Measurements from ENCODE around the gene BEST4.
"Not testable (repeated sequence)": the region's sequence is repeated elsewhere in the genome, so short reads cannot be mapped to it uniquely, and the experiment has no call there.

BEST4 gene

DNA sequence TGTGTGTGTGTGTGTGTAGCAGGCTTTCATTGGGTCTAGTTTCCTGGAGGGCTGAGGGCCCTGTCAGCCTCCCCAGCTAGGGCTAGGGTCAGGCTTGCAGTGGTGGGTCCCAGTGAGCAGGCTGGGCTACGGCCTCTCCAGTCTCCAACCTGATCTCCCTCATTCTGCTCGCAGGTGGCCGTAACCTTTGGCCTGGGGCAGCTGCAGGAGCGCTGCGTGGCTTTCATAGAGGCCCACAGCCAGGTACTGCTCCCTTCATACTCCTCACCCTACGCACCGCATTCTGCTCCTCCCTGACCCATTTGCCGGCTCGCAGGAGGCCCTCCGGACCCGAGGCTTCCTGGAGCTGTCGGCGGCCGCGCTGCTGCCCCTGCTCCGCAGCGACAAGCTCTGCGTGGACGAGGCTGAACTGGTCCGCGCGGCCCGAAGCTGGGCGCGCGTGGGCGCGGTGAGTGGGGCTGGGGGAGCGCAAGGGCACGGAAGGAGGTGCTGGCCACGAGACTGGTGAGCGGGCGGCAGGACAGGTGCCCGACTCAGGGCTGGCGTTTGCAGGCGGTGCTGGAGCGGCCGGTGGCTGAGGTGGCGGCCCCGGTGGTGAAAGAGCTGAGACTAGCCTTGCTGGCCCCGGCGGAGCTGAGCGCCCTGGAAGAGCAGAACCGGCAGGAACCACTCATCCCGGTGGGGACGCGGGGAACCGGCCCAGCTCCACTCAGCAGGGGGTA is 25.0 kb upstream of the BEST4 start:
- peaks cover 28% of the 10 kb centered on the region for H3K36me3 Mint-ChIP-seq (ENCODE audit: insufficient read depth)
- H3K4me1 Mint-ChIP-seq = peaks cover 65% of the 10 kb centered on the region
- DNase-seq (ENCODE audit: low spot score in 2 of 2) (no peak), ATAC-seq (replicated peaks; ENCODE audit: extremely low read depth, poor library complexity, severe bottlenecking) (no peak)
- peak overlapping the region; percentile 91 for H3K4me3 Mint-ChIP-seq
- H3K9me3 Mint-ChIP-seq = no peaks in the 10 kb centered on the region
- no peaks in the 10 kb centered on the region for H3K27me3 Mint-ChIP-seq
- peak overlapping the region; percentile 100 for H3K27ac Mint-ChIP-seq (ENCODE audit: low read depth)

GRCh38 chr1:44811234-44811633 is 23.3 kb upstream of the BEST4 start:
- H3K4me1 Mint-ChIP-seq = peaks cover 69% of the 10 kb centered on the region
- peak overlapping the region; percentile 62 for H3K4me3 Mint-ChIP-seq
- H3K36me3 Mint-ChIP-seq (ENCODE audit: insufficient read depth) = peaks cover 40% of the 10 kb centered on the region
- H3K27ac Mint-ChIP-seq (ENCODE audit: low read depth) = peak overlapping the region; percentile 100
- no peaks in the 10 kb centered on the region for H3K27me3 Mint-ChIP-seq
- ATAC-seq (replicated peaks; ENCODE audit: extremely low read depth, poor library complexity, severe bottlenecking) (no peak), DNase-seq (ENCODE audit: low spot score in 2 of 2) (no peak)
- H3K9me3 Mint-ChIP-seq = no peaks in the 10 kb centered on the region

DNA sequence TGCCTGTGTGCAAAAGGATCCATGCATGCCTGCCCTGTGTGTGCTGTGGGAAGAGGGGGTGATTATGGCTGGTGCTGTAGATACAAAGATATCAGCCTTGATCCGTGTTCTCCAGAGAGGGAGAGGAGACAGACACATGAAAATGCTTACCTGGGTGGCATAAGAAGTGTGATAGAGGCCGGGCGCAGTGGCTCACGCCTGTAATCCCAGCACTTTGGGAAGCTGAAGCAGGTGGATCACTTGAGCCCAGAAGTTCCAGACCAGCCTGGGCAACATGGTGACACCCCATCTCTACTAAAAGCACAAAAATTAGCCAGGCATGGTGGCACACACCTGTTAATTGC is 22.8 kb upstream of the BEST4 start:
- H3K36me3 Mint-ChIP-seq (ENCODE audit: insufficient read depth) = peaks cover 44% of the 10 kb centered on the region
- not testable (repeated sequence) for H3K27me3 Mint-ChIP-seq; H3K4me3 Mint-ChIP-seq; ATAC-seq (replicated peaks; ENCODE audit: extremely low read depth, poor library complexity, severe bottlenecking); H3K9me3 Mint-ChIP-seq; DNase-seq (ENCODE audit: low spot score in 2 of 2)
- peak overlapping the region; percentile 100 for H3K27ac Mint-ChIP-seq (ENCODE audit: low read depth)
- H3K4me1 Mint-ChIP-seq = peaks cover 69% of the 10 kb centered on the region

DNA sequence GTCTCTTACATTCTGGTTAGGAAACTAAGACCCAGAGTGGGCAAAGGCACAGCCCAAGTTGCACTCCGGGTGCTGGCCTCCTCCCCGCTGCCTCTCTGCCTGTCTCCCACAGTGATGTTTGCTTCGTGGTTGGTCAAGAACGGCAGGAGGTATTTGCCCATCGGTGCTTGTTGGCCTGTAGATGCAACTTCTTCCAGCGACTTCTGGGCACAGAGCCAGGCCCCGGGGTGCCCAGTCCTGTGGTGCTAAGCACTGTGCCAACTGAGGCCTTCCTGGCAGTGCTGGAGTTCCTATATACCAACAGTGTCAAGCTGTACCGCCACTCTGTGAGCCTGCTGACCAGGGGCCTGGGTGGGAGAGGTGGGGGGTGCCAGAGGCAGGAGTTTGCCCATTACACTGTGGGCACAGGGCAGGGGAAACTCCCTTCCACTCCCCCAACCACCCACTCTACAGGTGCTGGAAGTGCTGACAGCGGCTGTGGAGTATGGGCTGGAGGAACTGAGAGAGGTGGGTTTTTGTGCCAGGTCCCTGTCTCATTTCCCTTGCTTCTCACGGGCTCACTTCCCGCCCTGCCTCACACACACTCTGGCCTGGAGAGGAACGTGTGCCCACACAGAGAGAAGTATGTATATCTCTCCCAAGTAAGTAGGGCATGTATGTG is 22.3 kb upstream of the BEST4 start:
- ATAC-seq (replicated peaks; ENCODE audit: extremely low read depth, poor library complexity, severe bottlenecking) (no peak), DNase-seq (ENCODE audit: low spot score in 2 of 2) (no peak)
- H3K4me1 Mint-ChIP-seq = peaks cover 67% of the 10 kb centered on the region
- peak overlapping the region; percentile 100 for H3K27ac Mint-ChIP-seq (ENCODE audit: low read depth)
- peak overlapping the region; percentile 74 for H3K4me3 Mint-ChIP-seq
- H3K9me3 Mint-ChIP-seq = no peaks in the 10 kb centered on the region
- peaks cover 48% of the 10 kb centered on the region for H3K36me3 Mint-ChIP-seq (ENCODE audit: insufficient read depth)
- no peaks in the 10 kb centered on the region for H3K27me3 Mint-ChIP-seq

- Mint-ChIP-seq H3K27ac (ENCODE audit: low read depth) (peak overlapping the region; percentile 100), H3K36me3 (ENCODE audit: insufficient read depth) (peaks cover 56% of the 10 kb centered on the region)
Measured at GRCh38 chr1:44808938-44809917, 21.3 kb upstream of the BEST4 start.

DNA sequence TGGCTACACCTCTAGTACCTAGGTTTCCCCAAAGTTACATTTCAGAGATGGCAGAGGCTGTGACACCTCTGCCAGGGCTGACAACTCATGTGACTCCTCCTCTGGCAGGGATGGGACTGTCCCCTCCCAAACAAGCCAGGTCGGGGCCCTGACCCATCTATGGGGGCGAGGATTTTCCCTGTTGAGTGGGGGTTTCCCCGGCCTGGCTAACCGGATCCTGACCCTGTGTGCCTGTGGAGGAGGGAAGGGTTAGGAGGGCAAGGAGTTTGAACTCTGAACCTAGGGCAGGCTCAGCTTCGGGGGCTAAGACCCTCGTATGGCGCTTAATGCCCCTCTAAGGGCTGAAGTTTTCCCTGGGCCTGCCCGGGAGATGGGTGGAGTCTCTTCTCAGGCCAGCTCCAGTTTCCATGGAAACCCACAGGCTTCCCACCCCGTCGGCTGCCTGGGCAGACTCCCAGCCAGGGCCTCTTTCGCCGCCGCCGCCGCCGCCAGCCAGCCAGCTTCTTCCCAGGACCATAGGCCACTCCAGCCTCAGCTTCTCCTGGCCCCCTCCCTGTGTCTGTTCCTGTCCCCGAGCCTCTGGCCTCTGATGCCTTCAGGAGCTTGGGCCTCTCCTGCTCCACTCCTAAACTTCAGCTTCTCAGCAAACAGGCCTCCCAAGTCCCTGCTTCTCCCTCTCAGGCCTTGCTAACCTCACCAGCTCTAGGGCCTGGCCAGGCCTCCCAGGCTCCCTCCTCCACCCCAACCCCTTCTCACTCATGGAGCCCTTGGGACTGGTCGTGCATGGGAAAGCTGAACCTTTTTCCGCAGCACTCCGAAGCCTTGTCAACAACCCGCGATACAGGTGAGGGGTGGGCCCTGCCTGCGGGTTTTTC is 20.3 kb upstream of the BEST4 start, which contains the start of gene BTBD19:
TSS of gene BTBD19 (plus strand) at position 461 of the 875 bp plus-strand sequence. CDS start at position 759, 298 bp downstream.
- no peak for DNase-seq (ENCODE audit: low spot score in 2 of 2)
- Mint-ChIP-seq H3K36me3 (ENCODE audit: insufficient read depth) (peaks cover 58% of the 10 kb centered on the region), H3K4me3 (peak within 1 kb of the TSS; percentile 74), H3K9me3 (no peaks in the 10 kb centered on the region), H3K4me1 (peaks cover 61% of the 10 kb centered on the region), H3K27me3 (no peaks in the 10 kb centered on the region), H3K27ac (ENCODE audit: low read depth) (peak within 1 kb of the TSS; percentile 100)
- ATAC-seq (replicated peaks; ENCODE audit: extremely low read depth, poor library complexity, severe bottlenecking) = peak; percentile 2

More at GRCh38 chr1:44808938-44809917, 21.3 kb upstream of the BEST4 start:
- Mint-ChIP-seq H3K9me3 (no peaks in the 10 kb centered on the region), H3K27me3 (no peaks in the 10 kb centered on the region), H3K4me1 (peaks cover 59% of the 10 kb centered on the region), H3K4me3 (peak overlapping the region; percentile 74)
- ATAC-seq (replicated peaks; ENCODE audit: extremely low read depth, poor library complexity, severe bottlenecking) (peak; percentile 74), DNase-seq (ENCODE audit: low spot score in 2 of 2) (peak; percentile 62 to 87)

DNA sequence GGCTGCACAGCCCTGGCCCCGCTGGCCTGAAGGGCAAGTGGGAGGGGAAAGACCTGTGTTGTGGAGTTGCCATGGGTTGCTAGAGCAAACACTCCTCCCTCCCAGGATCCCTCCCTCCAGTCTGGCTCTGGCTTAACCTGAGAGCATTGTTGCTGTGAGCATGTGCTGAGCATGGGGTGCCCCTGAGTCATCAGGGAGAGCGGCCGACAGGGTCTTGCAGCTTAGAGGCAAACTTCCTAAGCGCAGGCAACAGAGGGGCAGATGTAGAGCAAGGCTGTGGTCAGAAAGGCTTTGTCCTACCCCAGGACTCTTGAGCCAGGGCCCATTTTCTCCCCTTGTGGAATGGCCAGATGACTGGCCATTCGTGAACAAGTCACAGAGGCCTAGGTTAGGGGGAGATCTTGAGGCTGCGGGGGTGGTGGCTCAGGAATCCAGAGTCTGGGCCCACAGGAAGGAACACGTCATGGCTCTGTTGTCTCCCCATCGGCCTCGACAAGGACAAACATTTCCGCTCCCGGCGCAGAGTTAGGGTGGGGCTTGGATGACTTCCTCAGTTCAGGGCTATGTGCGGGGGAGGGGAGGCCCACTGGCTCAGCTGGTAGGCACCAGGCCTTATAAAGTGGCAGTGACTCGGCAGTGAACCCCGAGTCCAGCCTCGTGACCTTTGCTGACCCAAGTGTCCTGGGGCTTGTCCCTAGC is 19.5 kb upstream of the BEST4 start:
- H3K4me1 Mint-ChIP-seq = peaks cover 68% of the 10 kb centered on the region

GRCh38 chr1:44806704-44807363 is 18.9 kb upstream of the BEST4 start, which contains the start of gene DYNLT4:
TSS of gene DYNLT4 (minus strand) at chr1:44807351. CDS start at chr1:44806668, 683 bp downstream.
- peaks cover 67% of the 10 kb centered on the region for H3K36me3 Mint-ChIP-seq (ENCODE audit: insufficient read depth)
- no peaks in the 10 kb centered on the region for H3K9me3 Mint-ChIP-seq
- ATAC-seq (replicated peaks; ENCODE audit: extremely low read depth, poor library complexity, severe bottlenecking) = peak; percentile 0
- H3K27me3 Mint-ChIP-seq = no peaks in the 10 kb centered on the region
- no peak for DNase-seq (ENCODE audit: low spot score in 2 of 2)
- peak within 1 kb of the TSS; percentile 100 for H3K27ac Mint-ChIP-seq (ENCODE audit: low read depth)
- peak within 1 kb of the TSS; percentile 74 for H3K4me3 Mint-ChIP-seq
- H3K4me1 Mint-ChIP-seq = peaks cover 70% of the 10 kb centered on the region

More for the DNA sequence above, 19.5 kb upstream of the BEST4 start:
- H3K36me3 Mint-ChIP-seq (ENCODE audit: insufficient read depth) = peaks cover 64% of the 10 kb centered on the region
- no peaks in the 10 kb centered on the region for H3K9me3 Mint-ChIP-seq
- peak overlapping the region; percentile 100 for H3K27ac Mint-ChIP-seq (ENCODE audit: low read depth)
- H3K4me3 Mint-ChIP-seq = peak overlapping the region; percentile 74
- DNase-seq (ENCODE audit: low spot score in 2 of 2) (peak; percentile 72 to 89), ATAC-seq (replicated peaks; ENCODE audit: extremely low read depth, poor library complexity, severe bottlenecking) (peak; percentile 59)
- H3K27me3 Mint-ChIP-seq = no peaks in the 10 kb centered on the region

DNA sequence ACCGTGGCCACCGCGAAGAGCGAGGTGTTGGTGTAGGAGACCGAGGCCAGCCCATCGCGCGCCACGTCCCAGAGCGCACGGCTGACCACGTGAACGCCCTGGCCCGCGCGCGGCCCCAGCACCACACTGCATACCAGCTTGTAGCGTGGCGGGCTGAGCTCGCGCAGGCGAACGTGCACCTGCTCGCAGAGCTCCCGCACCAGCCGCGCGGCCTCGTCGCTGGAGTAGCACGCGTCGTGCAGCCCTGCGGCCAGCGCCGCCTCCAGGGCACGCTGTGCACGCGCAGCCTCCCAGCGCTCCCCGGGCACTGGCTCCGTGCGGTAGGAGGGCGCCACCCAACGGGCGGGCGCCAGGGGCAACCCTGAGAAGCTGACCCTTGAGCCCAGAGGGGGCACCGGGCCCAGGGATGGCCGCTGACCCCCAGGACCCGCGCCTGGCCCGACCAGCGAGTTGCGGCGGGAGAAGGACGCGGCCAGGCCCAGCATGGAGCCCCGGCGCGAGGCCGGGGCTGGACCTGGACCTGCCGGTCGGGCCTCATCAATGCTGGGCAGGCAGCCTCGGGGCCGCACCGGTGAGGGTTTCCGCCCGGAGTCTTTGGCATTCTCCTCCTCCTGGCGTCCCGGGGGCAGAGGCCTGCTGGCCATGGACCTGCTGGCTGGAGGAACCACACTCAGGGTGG is 18.2 kb upstream of the BEST4 start:
- H3K4me1 Mint-ChIP-seq = peaks cover 66% of the 10 kb centered on the region
- H3K36me3 Mint-ChIP-seq (ENCODE audit: insufficient read depth) = peaks cover 71% of the 10 kb centered on the region
- peak overlapping the region; percentile 36 for H3K4me3 Mint-ChIP-seq
- H3K27ac Mint-ChIP-seq (ENCODE audit: low read depth) = peak overlapping the region; percentile 100
- H3K9me3 Mint-ChIP-seq = no peaks in the 10 kb centered on the region
- ATAC-seq (replicated peaks; ENCODE audit: extremely low read depth, poor library complexity, severe bottlenecking) = no peak
- no peak for DNase-seq (ENCODE audit: low spot score in 2 of 2)
- no peaks in the 10 kb centered on the region for H3K27me3 Mint-ChIP-seq

DNA sequence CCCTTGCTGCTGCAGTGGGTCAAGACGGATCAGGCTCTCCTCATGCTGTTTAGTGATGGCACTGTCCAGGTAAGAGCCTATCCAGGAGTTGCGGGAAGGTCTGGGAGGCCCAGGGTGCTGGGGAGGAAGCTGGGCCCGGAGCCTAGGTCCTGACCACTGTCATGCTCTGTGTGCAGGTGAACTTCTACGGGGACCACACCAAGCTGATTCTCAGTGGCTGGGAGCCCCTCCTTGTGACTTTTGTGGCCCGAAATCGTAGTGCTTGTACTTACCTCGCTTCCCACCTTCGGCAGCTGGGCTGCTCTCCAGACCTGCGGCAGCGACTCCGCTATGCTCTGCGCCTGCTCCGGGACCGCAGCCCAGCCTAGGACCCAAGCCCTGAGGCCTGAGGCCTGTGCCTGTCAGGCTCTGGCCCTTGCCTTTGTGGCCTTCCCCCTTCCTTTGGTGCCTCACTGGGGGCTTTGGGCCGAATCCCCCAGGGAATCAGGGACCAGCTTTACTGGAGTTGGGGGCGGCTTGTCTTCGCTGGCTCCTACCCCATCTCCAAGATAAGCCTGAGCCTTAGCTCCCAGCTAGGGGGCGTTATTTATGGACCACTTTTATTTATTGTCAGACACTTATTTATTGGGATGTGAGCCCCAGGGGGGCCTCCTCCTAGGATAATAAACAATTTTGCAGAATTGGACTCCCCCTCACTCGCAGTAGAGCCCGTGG is 17.5 kb upstream of the BEST4 start:
- Mint-ChIP-seq H3K4me3 (peak overlapping the region; percentile 36), H3K9me3 (no peaks in the 10 kb centered on the region), H3K36me3 (ENCODE audit: insufficient read depth) (peaks cover 75% of the 10 kb centered on the region), H3K27me3 (no peaks in the 10 kb centered on the region), H3K27ac (ENCODE audit: low read depth) (peak overlapping the region; percentile 75), H3K4me1 (peaks cover 64% of the 10 kb centered on the region)
- DNase-seq (ENCODE audit: low spot score in 2 of 2) (no peak), ATAC-seq (replicated peaks; ENCODE audit: extremely low read depth, poor library complexity, severe bottlenecking) (no peak)
